SJCRH30 (cell line): ENCODE data around the gene KLHL9. TPM values are rescaled to one million over a fixed set of nuclear protein-coding genes. Genes with fewer than 3 reads are reported as not detected.
"Not testable (repeated sequence)": the region's sequence is repeated elsewhere in the genome, so short reads cannot be mapped to it uniquely, and the experiment has no call there.

ENCODE experiments used
- DNase-seq, 2 experiments: peaks; one replicate each; pipeline ENCODE4 v3.0.0-alpha.2; 2015 to 2020
- H3K27ac ChIP-seq: fragments of 250-450 bp; sonication (Bioruptor Pico); 2 replicates; pipeline ENCODE4 v1.5.1; 2020; ENCODE audit warnings: mild to moderate bottlenecking, moderate library complexity
- H3K27me3 ChIP-seq: fragments of 250-450 bp; sonication (Bioruptor Pico); 2 replicates; pipeline ENCODE4 v1.5.1; 2020; ENCODE audit warnings: mild to moderate bottlenecking, moderate library complexity
- H3K36me3 ChIP-seq: fragments of 250-450 bp; sonication (Bioruptor Pico); 2 replicates; pipeline ENCODE4 v1.5.1; 2020; ENCODE audit warnings: mild to moderate bottlenecking, moderate library complexity
- H3K4me1 ChIP-seq: fragments of 250-450 bp; sonication (Bioruptor Pico); 2 replicates; pipeline ENCODE4 v1.5.1; 2020; ENCODE audit warnings: mild to moderate bottlenecking, moderate library complexity
- H3K4me3 ChIP-seq: fragments of 250-450 bp; sonication (Bioruptor Pico); 2 replicates; pipeline ENCODE4 v1.5.1; 2020; ENCODE audit warnings: mild to moderate bottlenecking, moderate library complexity
- H3K9me3 ChIP-seq: fragments of 250-450 bp; sonication (Bioruptor Pico); replicated peaks from 2 replicates; pipeline ENCODE4 v1.5.1; 2020; ENCODE audit warnings: mild to moderate bottlenecking, moderate library complexity
- total RNA-seq: library from RNA; depleted of rRNA; stranded (reverse); fragments of >200 nt; shearing (Covaris generic); gene quantifications from 2 replicates; pipeline ENCODE4 v1.2.3, GENCODE V29; 2014; rRNA removed

KLHL9 gene
- total RNA-seq, result 22.6 and 25.5 TPM in 2 replicates

- DNase-seq, result peak; percentile 91 to 93
- H3K36me3 ChIP-seq, result peaks cover 15% of the 10 kb centered on the region; the same call in 1 of the 2 replicates
- H3K27ac ChIP-seq, result peak within 1 kb of the TSS; percentile 94
These were observed at the start of gene KLHL9 for GRCh38 chr9:21334701-21335632. TSS of gene KLHL9 (minus strand) at chr9:21335404. CDS start at chr9:21334859, 545 bp downstream.

GRCh38 chr9:21383627-21384026, 48.4 kb upstream of the KLHL9 start:
- Histone ChIP-seq H3K27ac (no peak overlapping the region), H3K36me3 (no peaks in the 10 kb centered on the region), H3K4me3 (no peak overlapping the region), H3K4me1 (no peaks in the 10 kb centered on the region), H3K9me3 (no peaks in the 10 kb centered on the region), H3K27me3 (no peaks in the 10 kb centered on the region; the same call in 1 of the 2 replicates)
- DNase-seq, result no peak

More at GRCh38 chr9:21334701-21335632, at the start of gene KLHL9:
- H3K4me1 ChIP-seq, result peaks cover 3% of the 10 kb centered on the region
- H3K27me3 ChIP-seq, result no peaks in the 10 kb centered on the region
- peak within 1 kb of the TSS; percentile 99 for H3K4me3 ChIP-seq
- no peaks in the 10 kb centered on the region for H3K9me3 ChIP-seq

GRCh38 chr9:21381448-21382339, 46.5 kb upstream of the KLHL9 start:
- Histone ChIP-seq H3K27ac (no peak overlapping the region), H3K36me3 (no peaks in the 10 kb centered on the region), H3K4me1 (no peaks in the 10 kb centered on the region), H3K4me3 (no peak overlapping the region), H3K27me3 (no peaks in the 10 kb centered on the region; the same call in 1 of the 2 replicates), H3K9me3 (no peaks in the 10 kb centered on the region)
- DNase-seq, result no peak

GRCh38 chr9:21371467-21371866, 36.3 kb upstream of the KLHL9 start:
- DNase-seq, H3K4me1 ChIP-seq, H3K9me3 ChIP-seq, H3K27ac ChIP-seq, H3K4me3 ChIP-seq, H3K27me3 ChIP-seq, H3K36me3 ChIP-seq: not testable (repeated sequence)

GRCh38 chr9:21367957-21368356, 32.8 kb upstream of the KLHL9 start, which contains the start of gene IFNA13:
TSS of gene IFNA13 (minus strand) at chr9:21368057. CDS start at chr9:21368010, 47 bp downstream.
- no peaks in the 10 kb centered on the region for H3K27me3 ChIP-seq
- no peaks in the 10 kb centered on the region for H3K9me3 ChIP-seq
- H3K4me1 ChIP-seq, result no peaks in the 10 kb centered on the region
- no peak within 1 kb of the TSS for H3K27ac ChIP-seq
- H3K4me3 ChIP-seq, result no peak within 1 kb of the TSS
- no peaks in the 10 kb centered on the region for H3K36me3 ChIP-seq
- DNase-seq, result no peak

DNA sequence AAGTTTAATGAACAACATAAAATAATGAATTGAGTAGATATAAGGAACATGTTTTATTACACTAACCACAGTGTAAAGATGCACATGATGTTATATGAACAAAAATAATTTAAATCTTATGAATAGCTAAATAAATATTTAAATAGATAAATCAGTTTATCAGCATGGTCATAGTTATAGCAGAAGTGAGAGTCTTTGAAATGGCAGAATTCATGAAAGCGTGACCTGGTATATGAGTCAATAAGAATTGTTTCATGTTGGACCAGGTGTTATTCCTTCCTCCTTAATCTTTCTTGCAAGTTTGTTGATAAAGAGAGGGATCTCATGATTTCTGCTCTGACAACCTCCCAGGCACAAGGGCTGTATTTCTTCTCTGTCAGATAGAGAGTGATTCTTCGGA, 32.0 kb upstream of the KLHL9 start:
- DNase-seq, result not testable (repeated sequence)

GRCh38 chr9:21362287-21362686, 27.1 kb upstream of the KLHL9 start:
- DNase-seq, result no peak
- no peak overlapping the region for H3K27ac ChIP-seq
- no peaks in the 10 kb centered on the region for H3K9me3 ChIP-seq
- no peak overlapping the region for H3K4me3 ChIP-seq
- H3K36me3 ChIP-seq, result no peaks in the 10 kb centered on the region
- no peaks in the 10 kb centered on the region for H3K4me1 ChIP-seq
- no peaks in the 10 kb centered on the region for H3K27me3 ChIP-seq

More for the DNA sequence above, 32.0 kb upstream of the KLHL9 start:
- H3K27me3 ChIP-seq, H3K4me1 ChIP-seq, H3K36me3 ChIP-seq, H3K27ac ChIP-seq, H3K4me3 ChIP-seq, H3K9me3 ChIP-seq: not testable (repeated sequence)

GRCh38 chr9:21357479-21358460, 22.6 kb upstream of the KLHL9 start:
- H3K4me1 ChIP-seq, result no peaks in the 10 kb centered on the region
- no peak for DNase-seq
- H3K27me3 ChIP-seq, result no peaks in the 10 kb centered on the region
- H3K27ac ChIP-seq, result no peak overlapping the region
- no peaks in the 10 kb centered on the region for H3K9me3 ChIP-seq
- no peaks in the 10 kb centered on the region for H3K36me3 ChIP-seq
- no peak overlapping the region for H3K4me3 ChIP-seq

DNA sequence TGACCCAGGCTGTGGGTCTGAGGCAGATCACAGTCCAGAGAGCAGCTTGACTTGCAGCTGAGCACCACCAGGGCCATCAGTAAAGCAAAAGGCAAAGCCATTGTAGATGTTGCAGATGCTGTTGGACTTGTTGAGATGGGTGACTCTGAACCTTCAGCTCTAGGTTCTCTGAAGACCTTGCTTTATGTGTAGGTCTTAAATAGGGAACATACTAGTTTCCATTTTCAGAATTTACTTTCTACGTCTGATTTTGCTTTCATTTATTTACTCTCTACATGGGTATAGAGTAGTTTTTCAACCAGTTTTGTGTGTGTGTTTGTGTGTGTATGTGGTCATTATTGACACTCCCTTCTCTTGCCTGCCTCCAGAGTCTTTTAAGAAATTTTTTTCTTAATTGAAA, 15.6 kb upstream of the KLHL9 start, which contains the start of gene IFNA6:
Gene IFNA6, minus strand, starts transcription at position 101 of the 400 bp plus-strand sequence. Its CDS starts 0 bp downstream, at position 101.
- H3K27ac ChIP-seq, result no peak within 1 kb of the TSS
- H3K27me3 ChIP-seq, result no peaks in the 10 kb centered on the region
- no peaks in the 10 kb centered on the region for H3K36me3 ChIP-seq

DNA sequence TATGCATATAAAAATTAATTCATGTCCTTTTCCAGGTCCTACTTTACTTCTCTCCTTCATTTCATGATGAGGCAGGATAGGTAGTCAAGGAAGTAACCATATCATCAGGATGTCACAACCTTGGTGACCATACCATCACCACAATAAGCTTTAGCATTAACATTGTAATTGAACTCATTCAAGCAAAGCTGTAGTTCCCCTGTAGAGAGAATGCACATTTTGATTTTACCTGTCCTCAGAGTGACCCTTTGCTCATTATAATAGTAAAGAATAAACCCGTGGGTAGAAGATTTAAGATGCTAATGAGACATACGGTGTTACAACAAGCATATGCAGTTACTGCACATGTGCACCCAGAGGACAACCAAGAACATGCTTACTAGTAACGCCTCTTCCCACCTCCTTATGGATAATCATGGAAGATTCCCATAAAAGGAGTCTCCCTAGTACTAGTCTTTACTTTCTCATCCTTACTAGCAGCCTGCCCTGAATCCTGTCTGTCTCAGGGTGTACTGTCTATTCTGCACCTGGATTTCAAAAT, 13.3 kb upstream of the KLHL9 start:
- H3K9me3 ChIP-seq, result no peaks in the 10 kb centered on the region
- H3K27ac ChIP-seq, result no peak overlapping the region
- DNase-seq, result no peak
- H3K4me3 ChIP-seq, result no peak overlapping the region
- no peaks in the 10 kb centered on the region for H3K27me3 ChIP-seq
- H3K36me3 ChIP-seq, result no peaks in the 10 kb centered on the region
- H3K4me1 ChIP-seq, result no peaks in the 10 kb centered on the region

More for the DNA sequence above, 15.6 kb upstream of the KLHL9 start, which contains the start of gene IFNA6:
- H3K4me1 ChIP-seq, result no peaks in the 10 kb centered on the region
- no peaks in the 10 kb centered on the region for H3K9me3 ChIP-seq
- H3K4me3 ChIP-seq, result no peak within 1 kb of the TSS
- DNase-seq, result no peak

GRCh38 chr9:21340735-21341134, 5.5 kb upstream of the KLHL9 start:
- H3K4me3 ChIP-seq, result no peak overlapping the region
- H3K27ac ChIP-seq, result no peak overlapping the region
- H3K4me1 ChIP-seq, result no peaks in the 10 kb centered on the region; the same call in 1 of the 2 replicates
- H3K27me3 ChIP-seq, result no peaks in the 10 kb centered on the region
- DNase-seq, result no peak
- H3K9me3 ChIP-seq, result no peaks in the 10 kb centered on the region
- no peaks in the 10 kb centered on the region for H3K36me3 ChIP-seq

DNA sequence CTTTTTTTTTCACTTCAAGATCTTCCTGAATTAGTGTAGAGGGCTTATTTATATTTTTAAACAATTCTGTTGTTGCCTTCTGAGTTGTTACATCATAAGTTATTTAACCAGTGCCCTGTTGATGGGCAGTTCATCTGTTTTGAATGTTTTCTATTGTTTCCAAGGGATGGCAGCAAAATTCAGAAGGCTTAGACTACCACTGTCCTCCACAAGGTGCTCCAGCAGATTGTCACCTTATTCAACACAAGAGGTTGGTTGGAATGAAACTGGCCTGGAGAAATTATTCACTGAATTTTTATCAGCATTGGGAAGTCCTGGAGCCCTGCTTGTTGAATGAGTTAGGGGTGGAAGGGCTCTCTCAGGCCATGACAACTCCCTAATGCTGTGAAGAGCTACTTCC, 1.3 kb upstream of the KLHL9 start:
- Histone ChIP-seq H3K9me3 (no peaks in the 10 kb centered on the region), H3K4me3 (no peak overlapping the region)
- no peak for DNase-seq

DNA sequence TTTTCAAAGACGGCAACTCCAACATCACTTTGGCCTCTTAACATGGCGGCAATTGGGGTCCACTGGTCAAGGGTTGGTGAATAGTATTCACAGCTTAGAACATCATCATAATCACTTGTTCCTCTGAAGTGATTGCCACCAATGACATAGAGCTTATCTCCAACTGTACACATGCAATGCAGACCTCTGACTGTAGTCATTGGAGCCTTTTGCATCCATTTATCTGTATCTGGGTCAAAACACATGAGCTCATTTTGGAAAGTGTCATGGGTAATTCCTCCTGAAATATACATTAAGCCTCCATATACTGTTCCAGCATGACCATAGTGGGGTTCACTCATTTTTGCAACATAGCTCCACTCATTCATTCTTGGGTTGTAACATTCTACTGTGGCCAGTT, 2.0 kb downstream of the KLHL9 start:
- DNase-seq, result no peak
- Histone ChIP-seq H3K4me3 (no peak overlapping the region), H3K4me1 (peaks cover 3% of the 10 kb centered on the region), H3K27ac (no peak overlapping the region), H3K27me3 (no peaks in the 10 kb centered on the region), H3K9me3 (no peaks in the 10 kb centered on the region), H3K36me3 (peaks cover 15% of the 10 kb centered on the region; the same call in 1 of the 2 replicates)

More for the DNA sequence above, 1.3 kb upstream of the KLHL9 start:
- H3K36me3 ChIP-seq, result peaks cover 15% of the 10 kb centered on the region; the same call in 1 of the 2 replicates
- no peak overlapping the region for H3K27ac ChIP-seq
- H3K4me1 ChIP-seq, result peaks cover 3% of the 10 kb centered on the region
- no peaks in the 10 kb centered on the region for H3K27me3 ChIP-seq
